HG02852 (cell line): ENCODE data around the gene PARD3.
"Not testable (repeated sequence)": the region's sequence is repeated elsewhere in the genome, so short reads cannot be mapped to it uniquely, and the experiment has no call there.

Experiments used
- ATAC-seq: cut with Tn5 transposase; IDR thresholded peaks from one replicate; pipeline ENCODE4 v1.9.1; 2021; ENCODE audit warnings: mild to moderate bottlenecking, moderate library complexity; ENCODE audit not compliant: unreplicated experiment

Gene PARD3

GRCh38 chr10:34719746-34720145 is 95.3 kb downstream of the PARD3 start:
- ATAC-seq, result no peak

GRCh38 chr10:34719328-34719727 is 95.8 kb downstream of the PARD3 start:
- ATAC-seq, result no peak

GRCh38 chr10:34717429-34717828 is 97.7 kb downstream of the PARD3 start:
- no peak for ATAC-seq

GRCh38 chr10:34716958-34717357 is 98.1 kb downstream of the PARD3 start:
- ATAC-seq, result no peak

GRCh38 chr10:34716234-34716633 is 98.9 kb downstream of the PARD3 start:
- no peak for ATAC-seq

- no peak for ATAC-seq
These were observed 99.4 kb downstream of the PARD3 start for GRCh38 chr10:34715511-34716187.

- ATAC-seq, result no peak
These were observed 101.2 kb downstream of the PARD3 start for GRCh38 chr10:34713875-34714274.

GRCh38 chr10:34711500-34711899 is 103.6 kb downstream of the PARD3 start:
- no peak for ATAC-seq

- no peak for ATAC-seq
These were observed 104.7 kb downstream of the PARD3 start for GRCh38 chr10:34710391-34710751.

- ATAC-seq, result no peak
These were observed 105.3 kb downstream of the PARD3 start for GRCh38 chr10:34709637-34710390.

GRCh38 chr10:34707656-34708055 is 107.4 kb downstream of the PARD3 start:
- no peak for ATAC-seq

GRCh38 chr10:34706992-34707391 is 108.1 kb downstream of the PARD3 start:
- ATAC-seq, result not testable (repeated sequence)

GRCh38 chr10:34706147-34706546 is 108.9 kb downstream of the PARD3 start:
- no peak for ATAC-seq

GRCh38 chr10:34705563-34705962 is 109.5 kb downstream of the PARD3 start:
- no peak for ATAC-seq

- ATAC-seq, result no peak
These were observed 110.4 kb downstream of the PARD3 start for GRCh38 chr10:34704526-34705184.

- no peak for ATAC-seq
These were observed 112.1 kb downstream of the PARD3 start for GRCh38 chr10:34702982-34703381.

- no peak for ATAC-seq
These were observed 112.8 kb downstream of the PARD3 start for GRCh38 chr10:34702093-34702937.

GRCh38 chr10:34701194-34701593 is 113.9 kb downstream of the PARD3 start:
- ATAC-seq, result no peak

- not testable (repeated sequence) for ATAC-seq
These were observed 114.3 kb downstream of the PARD3 start for GRCh38 chr10:34700752-34701151.

- ATAC-seq, result no peak
These were observed 115.1 kb downstream of the PARD3 start for GRCh38 chr10:34699904-34700517.

GRCh38 chr10:34698979-34699378 is 116.1 kb downstream of the PARD3 start:
- ATAC-seq, result no peak
